GM21723 (cell line): Measurements from ENCODE around the gene NRG3.
"Not testable (repeated sequence)": the region's sequence is repeated elsewhere in the genome, so short reads cannot be mapped to it uniquely, and the experiment has no call there.

Experiments
- ATAC-seq: cut with Tn5 transposase; IDR thresholded peaks from one replicate; pipeline ENCODE4 v1.9.1; 2021; ENCODE audit warnings: mild to moderate bottlenecking, moderate library complexity; ENCODE audit not compliant: unreplicated experiment

The NRG3 gene

DNA sequence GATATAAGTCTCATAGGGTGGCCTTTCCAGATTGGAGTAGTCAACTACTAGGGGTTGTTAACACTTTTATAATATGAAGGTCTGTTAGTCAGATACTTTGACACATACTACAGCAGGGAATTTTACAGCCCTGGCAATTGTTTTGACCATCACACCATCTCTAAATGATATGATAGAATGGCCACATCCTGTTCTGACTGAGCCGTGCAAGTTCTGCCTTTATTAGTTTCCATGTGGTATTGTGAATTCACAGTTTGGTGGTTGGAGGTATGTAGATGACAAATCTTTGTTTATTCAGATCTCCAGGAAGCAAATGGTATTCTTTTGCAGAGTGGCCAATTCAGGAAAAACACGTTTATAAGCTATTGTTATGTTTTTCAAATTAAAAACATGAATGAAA, 83.0 kb downstream of the NRG3 start:
- ATAC-seq, result no peak

DNA sequence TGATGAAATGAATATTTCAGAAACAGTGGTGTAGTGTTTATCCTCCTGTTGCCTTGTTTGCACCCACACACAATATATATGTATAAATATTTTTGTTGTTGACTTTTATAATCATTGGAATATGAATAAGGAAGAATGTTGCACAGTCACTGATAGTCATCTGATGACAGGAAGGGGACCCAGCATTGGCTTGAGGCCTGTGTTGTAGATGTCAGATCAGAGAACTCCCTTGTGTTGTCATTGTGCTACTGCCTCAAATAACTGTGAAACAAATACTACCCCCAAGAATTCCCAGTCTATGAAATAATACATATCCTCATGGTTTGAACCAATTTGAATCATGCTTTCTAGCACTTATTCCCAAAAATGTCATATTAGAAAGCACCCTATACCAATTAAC, 84.0 kb downstream of the NRG3 start:
- no peak for ATAC-seq

GRCh38 chr10:81961451-81962184, 86.6 kb downstream of the NRG3 start:
- no peak for ATAC-seq

GRCh38 chr10:81963606-81964005, 88.6 kb downstream of the NRG3 start:
- ATAC-seq, result no peak

DNA sequence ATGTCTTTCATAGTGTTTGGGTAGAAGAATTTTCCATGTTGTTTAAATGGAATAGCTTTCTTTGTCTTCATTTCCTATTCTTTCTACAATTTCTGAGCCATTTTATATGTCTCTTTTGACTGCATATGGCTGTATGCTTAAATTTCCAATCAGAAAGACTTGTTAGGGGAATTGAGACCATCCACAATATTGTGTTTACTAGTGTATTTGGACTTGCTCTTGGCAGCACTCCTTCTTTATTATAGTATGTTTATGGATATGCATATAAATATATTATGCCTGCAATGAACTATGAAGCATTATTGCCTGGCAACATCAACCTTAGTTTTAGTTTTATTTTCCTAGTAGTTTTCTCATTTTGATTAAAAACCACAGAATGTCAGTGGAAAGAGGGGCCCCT, 92.7 kb downstream of the NRG3 start:
- no peak for ATAC-seq

GRCh38 chr10:81969136-81969535, 94.1 kb downstream of the NRG3 start:
- ATAC-seq, result no peak

DNA sequence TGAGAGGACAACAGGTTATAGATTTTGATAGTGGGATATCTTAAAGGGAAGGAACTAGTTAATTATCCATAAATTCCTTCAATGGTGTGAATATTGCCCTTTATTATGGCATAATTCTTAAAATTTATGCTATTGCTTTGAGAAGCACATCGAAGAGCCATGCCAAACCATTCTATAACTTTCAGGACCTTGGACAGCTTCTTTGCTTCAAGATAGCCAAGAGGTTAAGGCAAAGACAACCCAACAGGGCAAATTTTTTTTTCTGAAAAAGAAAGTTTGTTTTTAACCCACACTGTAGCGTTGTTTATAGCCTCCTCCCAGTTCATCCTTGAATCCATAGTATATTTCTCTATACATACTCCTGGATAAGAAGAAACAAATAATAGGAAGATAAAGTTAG, 103.2 kb downstream of the NRG3 start:
- no peak for ATAC-seq

DNA sequence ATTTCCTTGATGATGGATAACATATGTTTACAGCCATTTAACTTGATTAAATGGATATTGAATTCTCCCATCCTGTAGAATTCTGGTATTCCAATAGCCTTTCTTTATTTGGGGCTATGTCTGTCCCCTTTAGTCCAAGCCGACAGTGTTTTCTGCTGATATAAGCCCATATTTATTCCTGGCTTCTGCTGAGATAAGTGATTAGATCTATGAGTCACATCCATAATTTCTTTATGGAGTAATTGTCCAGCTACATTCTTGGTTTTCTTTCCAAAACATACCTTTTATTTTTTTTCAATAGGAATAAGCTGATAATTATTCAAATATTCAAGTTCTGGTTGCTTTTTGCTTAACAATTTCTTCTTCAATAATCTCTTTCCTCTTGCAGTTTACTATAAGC, 106.7 kb downstream of the NRG3 start:
- ATAC-seq, result no peak

DNA sequence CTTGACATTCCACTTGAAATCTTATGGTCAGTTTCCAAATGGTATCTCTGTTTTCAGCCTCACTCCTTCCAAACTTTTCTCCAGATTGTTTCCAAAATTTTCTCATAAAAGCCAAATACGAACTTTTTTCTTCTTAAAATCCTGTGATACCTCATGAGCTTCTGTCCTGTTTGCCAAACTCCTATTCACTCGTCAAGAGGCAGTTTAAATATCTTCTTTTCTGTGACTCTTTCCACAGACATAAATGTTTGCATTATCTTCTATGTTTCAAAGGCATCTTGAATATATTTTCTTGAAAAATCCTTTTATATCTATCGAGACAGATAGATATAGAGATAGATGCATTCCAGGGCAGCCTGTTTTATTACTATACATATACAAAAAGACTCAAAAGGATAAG, 109.4 kb downstream of the NRG3 start:
- no peak for ATAC-seq

- ATAC-seq, result no peak
Observed at GRCh38 chr10:81995254-81995653, 120.3 kb downstream of the NRG3 start.

GRCh38 chr10:81996927-81997326, 121.9 kb downstream of the NRG3 start:
- no peak for ATAC-seq

GRCh38 chr10:82020999-82021398, 146.0 kb downstream of the NRG3 start:
- no peak for ATAC-seq

- ATAC-seq, result no peak
Observed at GRCh38 chr10:82027711-82028110, 152.7 kb downstream of the NRG3 start.

DNA sequence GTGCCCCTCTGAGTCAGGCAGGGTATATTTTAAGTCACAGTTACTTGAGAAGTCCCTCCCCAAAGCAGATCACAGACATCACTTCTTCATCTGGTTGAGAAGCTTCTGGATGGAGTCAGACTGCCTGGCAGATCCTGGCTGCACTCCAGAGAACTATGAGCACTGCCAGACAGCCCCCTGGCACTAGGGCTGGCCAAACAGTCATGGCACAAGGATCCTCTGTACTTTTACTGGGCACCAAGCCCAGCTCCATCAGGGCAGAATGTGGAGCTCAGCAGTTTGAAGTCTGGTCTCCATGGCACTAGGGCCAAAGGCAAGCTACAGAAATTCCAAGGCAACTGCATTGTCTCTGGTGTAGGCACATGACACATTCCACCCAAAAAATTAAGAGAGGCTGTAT, 162.1 kb downstream of the NRG3 start:
- ATAC-seq, result no peak

DNA sequence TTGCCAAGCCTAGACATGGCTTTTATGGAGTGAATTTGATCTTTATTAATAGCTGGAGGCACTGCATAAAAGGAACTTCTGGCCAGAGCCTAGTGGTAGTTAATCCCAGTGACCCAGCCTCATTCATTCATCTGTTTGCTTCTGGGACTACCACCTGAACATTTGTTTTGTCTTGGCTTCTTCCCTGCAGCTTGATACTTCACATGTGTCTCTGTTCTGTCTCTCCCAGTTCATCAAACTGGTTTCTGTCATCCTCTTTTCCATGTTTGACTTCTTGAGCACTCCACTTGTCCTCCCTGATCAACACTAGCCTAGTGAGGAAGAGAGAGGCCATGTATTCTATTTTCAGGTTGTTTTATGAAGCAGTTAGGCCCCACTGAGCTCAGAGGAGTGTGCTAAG, 163.6 kb downstream of the NRG3 start:
- ATAC-seq, result no peak

- ATAC-seq, result no peak
Observed at GRCh38 chr10:82040336-82040735, 165.3 kb downstream of the NRG3 start.

DNA sequence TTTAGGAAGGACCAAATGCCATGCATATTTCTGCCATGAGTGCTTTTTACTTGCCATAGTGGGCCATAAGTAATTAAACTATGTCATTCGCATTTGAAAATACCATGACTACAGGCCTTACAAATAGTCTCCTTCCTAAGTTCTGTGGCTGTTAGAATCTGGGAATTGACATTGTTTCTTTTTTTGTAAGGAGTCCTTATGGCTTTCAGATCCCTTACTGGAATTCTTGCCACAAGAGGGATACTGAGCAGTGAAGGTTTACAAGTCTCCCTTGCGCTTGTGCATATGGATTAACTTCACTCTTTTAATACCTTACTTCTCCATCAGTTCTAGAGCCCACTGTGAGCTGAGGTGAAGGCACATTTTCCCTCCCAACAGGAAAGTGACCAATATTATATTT, 166.0 kb downstream of the NRG3 start:
- no peak for ATAC-seq

GRCh38 chr10:82056391-82056790, 181.4 kb downstream of the NRG3 start:
- ATAC-seq, result no peak

- ATAC-seq, result not testable (repeated sequence)
Observed at GRCh38 chr10:82067192-82067591, 192.2 kb downstream of the NRG3 start.

DNA sequence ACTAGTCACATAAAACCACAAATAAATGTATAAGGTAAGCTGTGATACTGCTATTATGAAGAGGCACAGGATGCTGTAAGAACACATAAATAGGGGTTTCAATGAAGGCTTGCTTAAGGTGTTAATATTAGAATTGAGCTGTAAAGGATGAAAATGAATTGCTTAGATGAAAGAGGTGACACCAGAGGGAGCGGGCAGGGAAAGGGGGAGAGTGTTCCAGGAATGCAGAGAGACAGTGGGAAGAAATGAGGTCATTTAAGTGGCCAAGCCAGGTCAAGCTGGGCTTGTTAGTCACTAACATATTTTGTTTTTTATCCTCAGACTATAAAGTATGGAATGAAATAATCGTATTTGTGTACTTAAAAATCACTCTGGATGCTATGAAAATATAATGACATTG, 193.5 kb downstream of the NRG3 start:
- ATAC-seq, result no peak

GRCh38 chr10:82071231-82071630, 196.2 kb downstream of the NRG3 start:
- ATAC-seq, result no peak

DNA sequence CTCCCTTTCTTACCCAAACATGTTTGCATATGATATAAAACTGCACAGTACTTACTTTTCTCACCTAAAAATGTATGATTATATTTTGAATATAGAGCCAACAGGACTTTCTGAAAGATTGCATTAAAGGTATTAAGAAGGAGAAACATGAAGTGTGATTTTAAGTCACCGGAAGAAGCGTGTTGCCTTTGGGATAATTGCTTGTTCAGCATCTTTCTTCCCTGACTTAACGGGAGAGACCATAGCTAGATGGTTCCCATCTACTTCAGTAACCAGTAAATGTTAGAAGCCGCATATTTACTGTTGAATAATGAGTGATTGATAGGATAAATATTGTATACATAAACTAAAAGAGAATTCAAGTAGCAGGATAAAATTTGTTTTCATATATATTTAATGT, 197.1 kb downstream of the NRG3 start:
- no peak for ATAC-seq

DNA sequence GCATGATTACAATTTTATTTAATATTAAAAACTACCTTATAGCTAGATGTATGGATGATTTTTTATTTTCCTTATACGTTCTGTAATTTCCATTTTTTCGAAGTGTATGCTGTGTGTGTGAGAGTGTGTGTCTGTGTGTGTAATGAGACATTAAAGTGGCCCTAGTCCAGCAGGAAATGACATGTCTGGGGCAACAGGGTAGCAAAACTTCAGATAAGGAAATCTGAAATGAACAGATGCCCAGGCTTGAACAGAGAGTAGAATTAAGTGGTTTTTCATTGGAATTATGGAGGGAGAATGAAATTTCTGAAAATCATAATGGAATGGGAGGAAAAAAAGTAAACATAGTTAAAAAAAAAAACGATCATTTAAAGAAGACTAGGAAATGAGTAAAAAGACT, 200.6 kb downstream of the NRG3 start:
- ATAC-seq, result no peak
